ENCODE data around the gene HOXA7. TPM values are rescaled to one million over a fixed set of nuclear protein-coding genes. Genes with fewer than 3 reads are reported as not detected.

Gene HOXA7
- total RNA-seq, 1 experiment from 2014 or later: 3.8 TPM

DNA sequence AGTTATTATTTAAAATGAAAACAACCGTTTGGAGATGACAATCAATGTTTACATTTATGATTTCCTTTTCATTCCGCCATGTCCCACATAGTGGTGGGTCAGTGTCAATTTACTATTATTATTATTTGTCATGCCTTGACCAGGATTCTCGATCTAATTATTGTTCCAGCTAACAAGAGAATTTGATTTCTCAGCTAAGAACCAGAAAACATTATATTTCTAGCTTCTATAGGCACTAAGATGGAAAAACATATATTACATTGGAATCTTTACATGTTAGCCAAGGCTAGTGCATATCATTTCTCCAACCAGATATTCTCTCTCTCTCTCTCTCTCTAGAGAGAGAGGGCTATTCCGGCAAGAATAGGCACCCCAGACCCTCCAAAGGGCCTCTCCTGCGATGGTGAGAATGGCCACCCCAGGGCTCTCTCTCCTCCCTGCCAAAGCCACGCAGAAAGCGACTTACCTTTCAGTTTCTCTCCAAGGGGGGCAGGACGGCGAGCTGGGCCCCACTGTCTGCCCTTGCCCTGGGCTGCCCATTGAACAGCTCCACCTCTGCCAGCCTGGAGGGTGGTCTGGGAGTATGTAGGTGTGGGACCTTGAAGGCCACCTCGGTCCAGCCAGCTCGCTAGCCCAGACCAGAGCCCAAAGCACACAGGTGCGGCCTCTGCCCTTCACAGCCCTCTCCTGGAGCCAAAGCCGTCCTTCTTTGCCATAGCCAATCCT is 6.5 kb downstream of the HOXA7 start:
- no peak for DNase-seq (ENCODE audit: extremely low read depth, low read depth)

DNA sequence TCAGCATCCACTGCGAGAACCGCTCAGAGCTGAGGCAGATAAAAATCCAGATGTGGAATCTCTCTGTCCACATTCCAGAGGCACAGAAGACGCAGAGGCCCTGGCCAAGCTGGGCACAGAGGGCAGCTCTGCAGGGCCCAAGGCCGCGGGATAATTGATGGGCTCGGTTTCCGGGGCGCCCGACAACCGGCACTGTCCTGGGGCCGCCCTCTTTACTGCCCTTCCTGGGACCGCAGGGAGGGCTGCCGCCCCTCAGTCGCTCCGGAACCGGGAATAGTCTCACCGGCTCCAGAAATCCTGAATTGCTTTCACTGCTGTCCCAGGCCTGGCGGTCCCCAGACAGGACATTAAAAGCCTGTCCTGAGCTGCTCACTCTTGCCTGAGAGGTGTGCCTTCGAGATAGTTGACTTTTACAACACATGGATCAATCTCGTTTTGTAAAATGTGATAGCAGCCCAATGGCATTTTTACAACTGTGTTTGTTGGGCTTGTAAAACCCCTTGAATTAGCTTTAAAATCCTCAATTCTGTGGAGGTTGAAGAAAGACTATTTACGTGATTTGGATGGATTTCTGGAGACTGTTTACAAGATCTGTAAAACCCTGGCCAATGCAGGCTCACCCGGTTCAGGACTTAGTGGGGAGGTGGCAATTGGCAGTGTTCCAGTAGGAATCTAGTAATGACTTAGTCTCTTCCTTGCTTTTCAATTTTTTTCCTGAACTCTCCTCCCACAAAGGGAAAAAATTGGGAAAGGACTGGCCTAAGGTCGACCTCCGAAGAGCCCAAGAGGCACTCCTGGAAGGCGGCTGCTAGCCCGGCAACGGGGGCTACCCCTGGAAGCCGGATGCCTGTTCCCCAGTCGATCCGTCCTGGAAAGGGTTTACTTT is 7.5 kb downstream of the HOXA7 start:
- no peak for DNase-seq (ENCODE audit: extremely low read depth, low read depth)

- DNase-seq (ENCODE audit: extremely low read depth, low read depth): no peak
Observed at GRCh38 chr7:27148031-27148755, 8.3 kb downstream of the HOXA7 start.

- no peak for DNase-seq (ENCODE audit: extremely low read depth, low read depth)
Observed at GRCh38 chr7:27147199-27148030, 9.1 kb downstream of the HOXA7 start, which contains the start of gene HOXA6. Gene HOXA6, minus strand, starts transcription at chr7:27147774. Its CDS starts 25 bp downstream, at chr7:27147749.

DNA sequence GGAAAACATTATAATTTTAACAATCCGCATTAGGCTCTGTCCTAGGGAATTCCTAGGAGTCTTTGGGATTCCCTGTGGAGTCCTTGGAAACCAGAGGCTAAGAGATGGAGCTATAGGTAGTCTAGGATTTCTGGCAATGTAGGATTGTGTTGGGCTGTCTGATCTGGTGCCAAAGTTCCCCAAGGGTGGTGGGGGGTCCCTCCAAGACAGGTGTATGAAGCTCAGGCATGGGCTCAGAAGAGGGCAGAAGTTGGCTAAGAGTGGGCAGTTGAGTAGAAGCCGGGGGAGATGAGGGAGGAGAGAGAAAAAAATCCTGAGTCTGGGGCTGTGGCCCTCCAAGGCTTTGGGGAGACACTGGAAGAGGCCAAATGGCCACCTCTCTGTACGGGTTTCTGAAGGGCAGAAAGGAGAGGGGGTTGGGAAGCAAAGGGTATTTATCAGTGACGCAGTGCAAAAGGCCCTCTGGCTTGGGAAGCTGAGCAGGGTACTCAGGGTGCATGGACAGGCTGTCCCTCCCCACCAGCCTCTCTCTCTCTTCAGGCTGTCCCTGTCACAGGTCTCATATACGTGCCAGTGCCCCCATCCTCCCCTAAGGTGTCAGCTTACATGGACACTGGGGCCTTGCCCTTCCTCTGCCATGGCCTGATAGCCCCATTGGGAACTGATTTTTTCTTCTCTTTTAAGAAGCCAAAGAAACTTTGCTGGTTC is 9.8 kb downstream of the HOXA7 start:
- no peak for DNase-seq (ENCODE audit: extremely low read depth, low read depth)

- DNase-seq (ENCODE audit: extremely low read depth, low read depth): no peak
Observed at GRCh38 chr7:27145914-27146412, 10.5 kb downstream of the HOXA7 start.

GRCh38 chr7:27145165-27145913 is 11.1 kb downstream of the HOXA7 start:
- DNase-seq (ENCODE audit: extremely low read depth, low read depth): no peak

DNA sequence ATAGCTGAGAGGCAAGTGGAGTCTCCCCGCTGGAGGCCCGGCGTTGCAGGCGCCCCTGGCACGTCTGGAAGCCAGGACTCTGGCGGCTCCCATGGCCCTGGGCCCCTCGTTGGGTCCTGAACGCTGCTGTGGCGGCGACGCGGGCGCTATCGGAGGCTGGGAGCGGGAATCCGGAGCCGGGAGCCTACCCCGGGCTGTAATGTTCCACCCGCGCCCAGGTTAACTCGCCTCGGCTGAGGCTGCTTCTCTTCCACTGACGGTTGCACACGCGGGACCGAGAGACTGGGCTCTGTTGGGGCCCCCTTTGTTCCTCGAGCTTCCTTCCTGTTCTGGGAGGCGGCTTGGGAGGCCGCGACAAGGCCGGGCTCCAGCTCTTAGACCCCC is 11.7 kb downstream of the HOXA7 start:
- DNase-seq (ENCODE audit: extremely low read depth, low read depth): no peak

DNA sequence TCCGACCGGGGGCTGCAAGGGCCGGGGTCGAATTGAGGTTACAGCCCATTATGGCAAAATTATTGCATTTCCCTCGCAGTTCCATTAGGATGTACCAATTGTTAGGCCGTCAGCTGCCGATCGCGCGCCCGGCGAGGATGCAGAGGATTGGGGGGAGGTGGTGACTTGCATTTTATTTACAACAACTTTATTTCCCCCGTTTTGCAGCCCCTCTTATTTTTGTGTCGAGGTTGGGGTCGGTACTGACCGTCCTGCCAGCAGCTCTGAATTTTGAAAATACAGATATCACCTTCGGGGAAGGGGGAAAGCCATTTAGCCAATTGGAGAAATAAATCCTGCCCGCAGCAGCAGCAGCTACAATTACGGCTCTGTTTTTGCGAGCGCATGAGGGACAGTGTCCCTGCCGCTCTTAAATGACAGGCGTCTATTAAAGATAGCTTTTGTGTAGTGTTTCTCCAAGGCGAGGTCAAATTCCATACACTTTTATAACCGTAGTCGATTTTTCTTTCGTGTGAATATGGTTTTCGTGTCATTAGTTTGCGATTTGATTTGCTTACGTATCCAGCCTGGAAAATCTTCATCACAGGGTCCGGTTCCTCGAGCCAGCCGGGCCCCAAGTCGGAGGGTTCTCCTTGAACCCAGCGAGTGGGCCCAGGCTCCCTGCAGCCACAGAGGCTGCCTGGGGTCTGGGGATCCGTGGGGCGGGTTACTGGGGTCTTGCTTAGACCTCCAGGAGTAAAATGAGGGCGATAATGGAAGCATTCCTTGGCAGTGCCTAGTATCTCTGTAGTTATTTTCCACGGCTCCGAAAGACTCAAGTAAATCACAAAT is 12.3 kb downstream of the HOXA7 start:
- DNase-seq (ENCODE audit: extremely low read depth, low read depth): no peak

GRCh38 chr7:27143023-27143949 is 13.2 kb downstream of the HOXA7 start, which contains the start of gene HOXA5:
Gene HOXA5, minus strand, starts transcription at chr7:27143681. Its CDS starts 74 bp downstream, at chr7:27143607.
- DNase-seq (ENCODE audit: extremely low read depth, low read depth): no peak

DNA sequence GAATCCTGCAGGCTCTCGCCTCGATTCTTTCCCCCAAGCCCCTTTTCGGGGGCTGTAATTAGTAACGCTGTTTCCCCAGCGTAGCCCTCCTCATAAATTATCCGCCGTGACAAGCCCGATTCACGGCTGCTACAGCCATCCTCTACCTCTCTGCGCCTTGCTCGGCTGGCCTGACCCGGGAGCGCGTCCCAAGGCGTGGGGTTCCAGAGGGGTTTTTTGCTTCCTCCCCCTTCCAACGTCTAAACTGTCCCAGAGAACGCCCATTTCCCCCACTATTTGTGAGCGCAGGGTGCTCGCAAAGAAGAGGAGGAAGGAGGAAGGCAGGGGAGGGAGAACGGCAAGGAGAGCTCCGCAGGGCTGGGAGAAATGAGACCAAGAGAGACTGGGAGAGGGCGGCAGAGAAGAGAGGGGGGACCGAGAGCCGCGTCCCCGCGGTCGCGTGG is 13.9 kb downstream of the HOXA7 start:
- DNase-seq (ENCODE audit: extremely low read depth, low read depth): no peak

GRCh38 chr7:27141923-27142579 is 14.4 kb downstream of the HOXA7 start:
- no peak for DNase-seq (ENCODE audit: extremely low read depth, low read depth)

GRCh38 chr7:27141137-27141922 is 15.1 kb downstream of the HOXA7 start:
- no peak for DNase-seq (ENCODE audit: extremely low read depth, low read depth)

GRCh38 chr7:27140126-27140857 is 16.2 kb downstream of the HOXA7 start:
- no peak for DNase-seq (ENCODE audit: extremely low read depth, low read depth)
